GM19035 (cell line): ENCODE results near the gene PMM1.

ENCODE experiments used
- ATAC-seq: cut with Tn5 transposase; IDR thresholded peaks from one replicate; pipeline ENCODE4 v1.9.1; 2021; ENCODE audit not compliant: unreplicated experiment

The PMM1 gene

DNA sequence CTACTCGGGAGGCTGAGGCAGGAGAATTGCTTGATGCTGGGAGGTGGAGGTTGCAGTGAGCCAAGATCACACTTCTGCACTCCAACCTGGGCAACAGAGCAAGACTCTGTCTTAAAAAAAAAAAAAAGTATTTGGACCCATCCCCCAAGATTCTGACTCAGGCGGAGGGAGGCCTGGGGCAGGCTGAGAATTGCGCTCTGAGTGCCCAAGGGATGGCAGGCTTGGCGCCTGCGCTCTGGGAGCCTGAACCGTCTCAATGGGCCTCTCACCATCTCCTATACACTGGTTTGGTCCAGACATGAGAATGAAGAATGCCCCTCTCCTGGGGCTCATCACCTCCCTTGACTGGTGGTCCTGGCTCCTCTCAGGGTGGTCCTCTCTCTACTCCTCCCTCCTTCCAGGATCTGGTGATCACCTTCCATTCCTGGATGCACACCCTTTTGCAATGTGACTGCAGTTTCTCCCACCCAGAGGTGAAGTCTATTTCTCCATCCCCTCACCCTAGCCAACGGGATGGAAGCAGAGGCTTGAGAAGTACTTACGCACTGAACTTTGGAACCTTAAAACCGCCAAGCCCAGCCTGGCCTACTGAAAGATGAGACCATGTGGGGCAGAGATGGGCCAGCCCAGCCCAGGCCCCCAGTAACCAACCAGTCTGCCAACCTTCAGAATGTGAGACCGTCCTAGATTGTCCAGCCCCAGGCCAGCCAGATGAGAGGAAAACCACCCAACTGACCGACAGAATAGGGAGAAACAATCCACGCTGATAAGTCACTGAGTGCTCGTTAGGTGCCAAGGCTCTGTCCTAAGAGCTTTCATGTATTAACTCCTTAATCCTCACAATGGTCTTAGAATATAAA is 50.3 kb downstream of the PMM1 start:
- no peak for ATAC-seq

- no peak for ATAC-seq
These were observed 51.1 kb downstream of the PMM1 start for GRCh38 chr22:41538583-41538982.

DNA sequence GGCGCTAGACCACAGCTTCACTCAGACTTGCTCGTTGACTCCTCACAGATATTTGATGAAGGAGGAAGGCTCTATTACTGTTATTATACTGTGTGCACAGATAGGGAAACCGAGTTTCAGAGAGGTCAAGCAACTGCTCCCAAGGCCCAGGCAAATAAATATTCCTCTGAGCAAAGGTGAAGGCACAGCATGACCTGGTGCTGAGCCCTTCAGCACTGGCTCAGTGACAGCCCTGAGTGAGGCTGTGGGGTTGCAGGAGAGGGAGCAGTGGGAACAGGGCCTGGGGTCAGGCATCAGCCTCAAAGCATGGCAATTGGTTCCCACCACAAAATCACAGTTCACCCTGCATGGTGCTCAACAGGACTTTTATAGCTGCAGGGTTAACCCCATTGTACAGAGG is 52.4 kb downstream of the PMM1 start:
- ATAC-seq = no peak

GRCh38 chr22:41535244-41535643 is 54.4 kb downstream of the PMM1 start:
- ATAC-seq = no peak

DNA sequence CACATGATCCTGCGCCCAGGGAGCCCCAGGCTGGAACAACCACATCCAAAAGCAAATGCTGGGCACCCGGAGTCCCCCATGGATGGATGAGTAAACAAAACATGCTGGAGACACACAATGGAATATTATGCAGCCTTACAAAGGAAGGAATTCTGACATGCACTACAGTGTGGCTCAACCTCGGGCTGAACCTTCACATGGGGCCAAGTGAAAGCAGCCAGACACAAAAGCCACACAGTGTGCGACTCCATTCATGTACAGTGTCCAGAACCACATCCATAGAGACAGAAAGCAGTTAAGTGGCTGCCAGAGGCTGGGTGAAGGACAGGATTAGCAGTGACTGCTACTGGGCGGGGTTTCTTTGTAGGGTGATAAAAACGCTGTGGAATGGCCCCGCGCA is 55.4 kb downstream of the PMM1 start:
- ATAC-seq = no peak

GRCh38 chr22:41532908-41533825 is 56.5 kb downstream of the PMM1 start:
- ATAC-seq = no peak

GRCh38 chr22:41531715-41532477 is 57.7 kb downstream of the PMM1 start:
- ATAC-seq = no peak

- ATAC-seq = no peak
These were observed 58.5 kb downstream of the PMM1 start for GRCh38 chr22:41530890-41531714.

GRCh38 chr22:41528938-41529561 is 60.6 kb downstream of the PMM1 start:
- no peak for ATAC-seq

DNA sequence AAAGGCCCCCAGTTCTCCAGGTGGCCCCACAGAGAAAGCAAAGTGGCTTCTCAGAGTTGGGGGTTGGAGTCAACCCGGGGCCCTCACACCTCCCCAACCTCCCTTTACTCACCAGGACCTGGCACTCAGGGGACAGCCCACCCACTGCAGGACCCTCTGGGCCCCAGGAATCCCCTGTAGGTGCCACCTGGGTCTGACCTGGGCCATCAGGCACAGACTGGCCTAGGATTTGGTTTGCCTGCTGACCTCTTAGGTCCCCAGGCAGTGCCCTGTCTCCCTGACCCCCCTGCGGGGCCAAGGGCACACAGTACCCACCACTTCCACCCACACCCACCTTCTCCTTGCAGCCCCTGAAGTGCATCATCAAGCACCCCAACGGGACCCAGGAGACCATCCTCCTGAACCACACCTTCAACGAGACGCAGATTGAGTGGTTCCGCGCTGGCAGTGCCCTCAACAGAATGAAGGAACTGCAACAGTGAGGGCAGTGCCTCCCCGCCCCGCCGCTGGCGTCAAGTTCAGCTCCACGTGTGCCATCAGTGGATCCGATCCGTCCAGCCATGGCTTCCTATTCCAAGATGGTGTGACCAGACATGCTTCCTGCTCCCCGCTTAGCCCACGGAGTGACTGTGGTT is 61.4 kb downstream of the PMM1 start:
- no peak for ATAC-seq
